Activated T-helper 17 cell treated with anti-CD3 and anti-CD28 coated beads, Interleukin-2, amount 50 U/mL, for 72 hours (primary cell): ENCODE data around the gene MID1IP1. TPM values are rescaled to one million over a fixed set of nuclear protein-coding genes. Genes with fewer than 3 reads are reported as not detected.

Experiments
- ATAC-seq: fragments of 150-1000 bp; cut with Tn5 transposase; replicated peaks from 2 replicates; pipeline ENCODE4 v1.10.0; 2021; ENCODE audit warnings: mild to moderate bottlenecking, moderate library complexity
- H3K27ac Mint-ChIP-seq: one replicate; pipeline ENCODE4 v1.8.0; 2022; ENCODE audit warnings: mixed read lengths
- H3K27me3 Mint-ChIP-seq: one replicate; pipeline ENCODE4 v1.8.0; 2022; ENCODE audit warnings: mixed read lengths
- H3K36me3 Mint-ChIP-seq: one replicate; pipeline ENCODE4 v1.8.0; 2022; ENCODE audit warnings: low read depth, mild to moderate bottlenecking, mixed read lengths
- H3K4me1 Mint-ChIP-seq: one replicate; pipeline ENCODE4 v1.8.0; 2022; ENCODE audit warnings: mixed read lengths
- H3K4me3 Mint-ChIP-seq: one replicate; pipeline ENCODE4 v1.8.0; 2022; ENCODE audit warnings: mild to moderate bottlenecking, mixed read lengths
- H3K9me3 Mint-ChIP-seq: one replicate; pipeline ENCODE4 v1.8.0; 2022; ENCODE audit warnings: mixed read lengths
- total RNA-seq, 2 donors: library from RNA; stranded (reverse); gene quantifications; one replicate each; pipeline ENCODE4 v1.2.3, GENCODE V29; 2022

MID1IP1 gene
- total RNA-seq, 2 donors from 2014 or later, result 37.9 to 54.0 TPM

DNA sequence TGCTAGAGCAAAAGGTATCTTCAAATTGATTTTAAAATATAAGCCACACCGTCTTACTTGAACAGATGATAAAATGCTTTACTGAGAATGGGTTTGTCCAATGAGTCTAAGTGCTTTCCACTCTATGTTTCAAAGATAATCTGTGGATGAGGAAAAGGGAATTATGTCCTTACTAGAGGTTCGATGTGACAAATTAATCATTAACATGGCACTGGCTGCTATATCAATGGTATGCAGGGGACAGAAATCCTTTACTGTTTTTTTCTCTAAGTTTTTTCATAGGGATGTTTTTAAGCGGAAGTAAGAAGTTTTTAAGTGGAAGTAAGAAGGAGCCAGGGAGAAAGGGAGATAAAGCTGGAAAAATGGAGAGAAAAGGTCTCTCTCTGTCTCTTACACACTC is 38.0 kb downstream of the MID1IP1 start:
- H3K4me3 Mint-ChIP-seq, result no peak overlapping the region
- H3K36me3 Mint-ChIP-seq, result no peaks in the 10 kb centered on the region
- no peak overlapping the region for H3K27ac Mint-ChIP-seq
- no peaks in the 10 kb centered on the region for H3K27me3 Mint-ChIP-seq
- no peaks in the 10 kb centered on the region for H3K4me1 Mint-ChIP-seq
- no peaks in the 10 kb centered on the region for H3K9me3 Mint-ChIP-seq
- no peak for ATAC-seq

DNA sequence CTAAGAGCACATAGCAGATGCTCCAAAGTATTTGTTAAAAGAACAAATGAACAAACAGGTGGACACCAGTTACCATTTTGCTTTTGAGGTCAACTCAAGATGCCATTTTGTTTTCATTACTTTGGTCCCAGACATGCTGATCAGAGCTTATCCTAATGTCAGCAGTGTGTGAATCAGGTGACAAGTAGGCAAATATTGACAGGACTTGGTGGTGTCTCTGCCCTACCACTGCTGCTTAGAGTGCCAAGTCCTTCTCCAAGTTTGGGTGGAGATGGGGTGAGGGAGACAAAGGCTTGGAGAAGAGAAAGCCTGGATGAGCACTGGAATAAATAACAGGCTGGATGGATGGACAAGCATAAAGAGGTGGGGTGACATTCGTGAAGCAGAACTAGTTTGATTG is 38.7 kb downstream of the MID1IP1 start:
- no peak for ATAC-seq
- H3K36me3 Mint-ChIP-seq, result no peaks in the 10 kb centered on the region
- H3K9me3 Mint-ChIP-seq, result no peaks in the 10 kb centered on the region
- no peaks in the 10 kb centered on the region for H3K4me1 Mint-ChIP-seq
- H3K27ac Mint-ChIP-seq, result no peak overlapping the region
- no peaks in the 10 kb centered on the region for H3K27me3 Mint-ChIP-seq
- H3K4me3 Mint-ChIP-seq, result no peak overlapping the region

DNA sequence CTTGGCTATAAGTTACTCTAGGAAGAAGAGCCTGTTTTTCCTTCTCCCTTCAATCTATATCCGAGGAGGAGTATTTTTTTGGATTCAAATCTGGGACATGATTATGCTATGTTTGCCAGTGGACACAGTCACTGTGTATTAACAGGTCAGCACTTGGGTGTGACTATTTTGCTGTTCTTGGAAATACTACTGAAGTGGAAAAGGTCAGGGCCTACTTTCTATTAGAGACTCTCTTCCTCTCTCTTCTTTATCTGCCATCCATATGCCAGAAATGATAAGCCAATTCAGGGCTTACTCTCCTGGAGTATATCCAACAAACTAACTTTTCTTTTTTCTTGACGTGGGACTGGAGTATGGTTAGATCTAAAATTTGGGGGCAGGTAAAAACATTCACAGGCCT is 40.5 kb downstream of the MID1IP1 start:
- no peak for ATAC-seq
- Mint-ChIP-seq H3K4me1 (peaks cover 3% of the 10 kb centered on the region), H3K27me3 (no peaks in the 10 kb centered on the region), H3K27ac (no peak overlapping the region), H3K36me3 (no peaks in the 10 kb centered on the region), H3K9me3 (no peaks in the 10 kb centered on the region), H3K4me3 (no peak overlapping the region)

DNA sequence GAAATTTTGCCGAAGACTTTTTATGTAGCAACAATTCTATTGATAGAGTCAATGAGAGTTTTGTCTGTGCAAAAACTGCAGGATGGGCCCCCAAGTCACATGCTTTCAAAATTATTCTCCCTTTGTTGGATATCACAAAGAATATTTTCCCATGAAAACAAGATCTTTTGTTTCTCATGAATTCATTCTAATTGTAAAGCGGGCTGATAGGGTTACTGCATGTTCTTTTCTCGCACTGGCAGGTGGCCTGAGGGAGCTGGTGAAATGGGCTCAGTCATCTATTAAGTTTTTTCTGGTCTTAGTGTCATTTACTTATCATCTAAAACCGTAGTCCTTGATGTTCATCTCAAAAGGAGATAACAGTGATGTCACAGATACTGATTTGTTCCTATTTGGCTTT is 44.2 kb downstream of the MID1IP1 start:
- Mint-ChIP-seq H3K4me1 (peaks cover 6% of the 10 kb centered on the region), H3K4me3 (no peak overlapping the region), H3K36me3 (no peaks in the 10 kb centered on the region), H3K27ac (no peak overlapping the region), H3K9me3 (no peaks in the 10 kb centered on the region), H3K27me3 (no peaks in the 10 kb centered on the region)
- no peak for ATAC-seq

DNA sequence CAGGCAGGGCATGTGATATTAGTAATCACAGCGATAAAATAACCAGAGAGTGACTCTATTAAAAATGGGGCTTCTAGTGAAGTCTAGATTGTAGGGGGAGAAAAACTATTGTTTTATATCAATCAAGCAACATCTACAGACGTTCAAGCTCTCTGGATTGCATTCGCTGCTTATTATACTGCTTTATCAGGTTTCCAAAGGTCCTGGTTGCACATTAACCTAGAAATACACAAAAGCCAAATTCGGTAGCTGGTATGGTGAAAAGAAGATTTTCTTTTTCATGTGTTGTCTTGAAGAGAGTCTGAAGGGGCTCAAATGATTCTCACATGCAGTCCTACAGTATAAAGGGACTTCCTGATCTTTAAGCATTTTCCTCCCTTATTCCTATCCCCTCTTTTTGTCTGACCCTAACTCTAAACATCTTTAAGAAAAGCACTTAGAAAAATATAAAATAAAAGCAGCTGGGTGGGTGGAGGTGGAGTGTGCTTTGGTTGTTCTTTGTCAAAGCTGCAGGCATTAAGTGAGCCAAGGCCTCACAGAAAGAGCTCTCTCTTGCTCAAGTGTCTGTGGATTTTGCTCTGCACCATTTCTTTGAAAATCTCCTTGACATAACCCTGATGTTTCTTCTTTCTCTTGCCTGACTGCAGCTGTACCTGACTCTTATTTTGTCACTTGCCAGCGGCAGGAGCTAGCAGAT is 46.1 kb downstream of the MID1IP1 start:
- Mint-ChIP-seq H3K4me3 (no peak overlapping the region), H3K4me1 (peaks cover 6% of the 10 kb centered on the region), H3K27me3 (no peaks in the 10 kb centered on the region), H3K36me3 (no peaks in the 10 kb centered on the region), H3K27ac (no peak overlapping the region), H3K9me3 (no peaks in the 10 kb centered on the region)
- no peak for ATAC-seq

DNA sequence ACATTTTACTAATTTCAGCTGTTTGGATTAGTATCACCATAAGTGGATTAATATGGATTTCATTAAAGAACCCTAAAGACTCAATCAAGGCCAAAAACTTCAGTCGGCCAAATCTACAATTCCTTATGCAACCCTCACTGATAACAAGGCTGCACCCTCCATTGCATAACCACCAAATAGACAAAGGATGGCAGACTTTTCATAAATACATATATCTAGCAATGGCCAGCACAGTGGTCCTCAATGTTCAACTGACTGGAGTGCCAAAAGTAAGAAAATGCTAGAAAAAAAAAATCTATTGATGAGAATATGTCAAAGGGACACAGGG is 46.6 kb downstream of the MID1IP1 start:
- H3K36me3 Mint-ChIP-seq, result no peaks in the 10 kb centered on the region
- no peak for ATAC-seq
- no peaks in the 10 kb centered on the region for H3K9me3 Mint-ChIP-seq
- H3K27ac Mint-ChIP-seq, result no peak overlapping the region
- H3K4me1 Mint-ChIP-seq, result peaks cover 6% of the 10 kb centered on the region
- H3K27me3 Mint-ChIP-seq, result no peaks in the 10 kb centered on the region
- H3K4me3 Mint-ChIP-seq, result no peak overlapping the region

DNA sequence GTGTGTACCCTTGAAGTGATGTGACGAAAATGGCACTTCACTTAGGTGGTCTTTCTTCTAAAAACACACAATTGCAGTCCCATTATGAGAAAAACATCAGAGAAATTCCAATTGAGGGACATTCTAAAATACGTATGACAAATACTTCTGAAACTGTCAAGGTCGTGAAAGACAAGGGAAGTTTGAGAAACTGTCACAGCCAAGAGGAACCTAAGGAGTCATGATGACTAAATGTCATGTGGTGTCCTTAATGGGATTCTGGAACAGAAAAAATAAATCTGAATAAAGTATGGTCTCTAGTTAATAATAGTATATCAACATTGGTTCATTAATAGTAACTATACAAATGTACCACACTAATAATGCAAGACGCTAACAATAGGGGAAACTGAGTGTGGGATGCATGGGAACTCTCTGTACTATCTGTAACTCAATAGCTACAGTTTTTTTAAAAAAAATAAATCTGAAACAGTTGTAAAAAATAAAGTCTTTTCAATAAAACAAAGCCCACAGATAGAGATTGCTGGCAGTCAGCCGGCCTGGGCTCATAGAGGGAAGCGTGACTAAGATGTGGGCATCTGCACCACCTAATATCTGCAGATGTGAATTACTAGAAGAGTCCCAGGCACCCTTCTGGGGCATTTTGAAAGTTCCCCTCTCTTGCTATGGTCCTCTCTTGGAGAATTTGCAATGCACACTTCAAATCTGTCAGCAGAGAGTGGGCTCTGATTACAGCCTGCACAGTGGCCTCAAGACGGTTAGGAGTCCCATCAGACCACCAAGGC is 47.6 kb downstream of the MID1IP1 start:
- Mint-ChIP-seq H3K4me3 (no peak overlapping the region), H3K27ac (no peak overlapping the region), H3K4me1 (peaks cover 6% of the 10 kb centered on the region), H3K9me3 (no peaks in the 10 kb centered on the region), H3K36me3 (no peaks in the 10 kb centered on the region), H3K27me3 (no peaks in the 10 kb centered on the region)
- no peak for ATAC-seq

DNA sequence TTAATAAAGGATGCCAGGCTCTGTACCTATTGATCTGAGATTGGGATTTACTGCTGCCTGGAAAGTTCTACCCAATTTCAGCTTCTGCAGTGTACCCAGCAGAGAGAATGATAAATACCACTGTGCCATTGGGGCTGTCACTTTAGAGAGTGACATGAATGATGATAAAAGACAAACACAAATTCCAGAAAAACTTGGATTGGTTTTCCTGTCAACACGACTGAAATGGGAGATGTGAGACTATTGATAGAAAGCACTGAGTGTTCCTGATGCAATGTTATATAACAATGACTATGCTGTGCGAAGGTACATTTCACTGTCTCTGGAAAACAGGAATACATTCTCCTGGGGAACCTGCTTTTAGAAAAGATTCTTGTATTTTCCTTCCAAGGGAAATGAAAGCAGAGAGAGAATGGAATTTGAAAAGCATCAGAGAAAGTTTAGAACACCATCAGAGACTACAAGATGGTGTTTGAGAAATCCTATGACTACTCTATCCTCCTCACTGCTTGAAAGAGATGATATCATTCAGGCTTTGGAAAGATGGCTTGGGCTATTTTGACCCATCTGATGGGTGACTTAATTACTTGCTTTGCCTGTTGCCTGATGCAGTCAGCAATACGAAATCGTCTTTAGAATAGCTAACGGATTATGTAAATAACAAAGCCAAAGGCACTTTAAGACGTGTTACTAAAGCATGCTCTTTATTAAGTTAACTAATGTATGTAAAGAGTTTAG is 49.7 kb downstream of the MID1IP1 start:
- Mint-ChIP-seq H3K9me3 (no peaks in the 10 kb centered on the region), H3K36me3 (no peaks in the 10 kb centered on the region), H3K4me3 (no peak overlapping the region), H3K4me1 (peaks cover 6% of the 10 kb centered on the region), H3K27me3 (no peaks in the 10 kb centered on the region), H3K27ac (no peak overlapping the region)
- ATAC-seq, result no peak

DNA sequence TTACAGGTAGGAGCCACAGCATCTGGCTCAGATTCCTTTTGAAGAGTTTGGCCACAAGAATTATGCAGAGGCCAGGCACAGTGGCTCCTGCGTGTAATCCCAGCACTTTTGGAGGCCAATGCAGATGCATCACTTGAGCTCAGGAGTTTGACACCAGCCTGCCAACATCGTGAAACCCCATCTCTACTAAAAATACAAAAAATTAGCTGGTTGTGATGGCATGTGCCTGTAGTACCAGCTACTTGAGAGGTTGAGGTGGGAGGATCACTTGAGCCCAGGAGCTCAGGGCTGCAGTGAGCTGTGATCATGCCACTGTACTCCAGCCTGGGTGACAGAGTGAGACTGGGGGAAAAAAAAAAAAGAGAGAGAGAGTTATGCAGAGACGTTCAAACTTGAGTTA is 53.0 kb downstream of the MID1IP1 start:
- no peaks in the 10 kb centered on the region for H3K4me1 Mint-ChIP-seq
- no peak overlapping the region for H3K27ac Mint-ChIP-seq
- H3K27me3 Mint-ChIP-seq, result no peaks in the 10 kb centered on the region
- no peak for ATAC-seq
- H3K36me3 Mint-ChIP-seq, result no peaks in the 10 kb centered on the region
- H3K4me3 Mint-ChIP-seq, result no peak overlapping the region
- H3K9me3 Mint-ChIP-seq, result no peaks in the 10 kb centered on the region

Other genes with a start within 250 kb of the MID1IP1 start
- gene TSPAN7, start 239.9 kb upstream of the MID1IP1 start, total RNA-seq, result 1 to 10 TPM in 1 of 2 donors, under 1 TPM in 1; 0.78 to 1.2 TPM